Heart left ventricle (tissue), 16 donors: ENCODE data around the gene CTTNBP2. TPM values are rescaled to one million over a fixed set of nuclear protein-coding genes. Genes with fewer than 3 reads are reported as not detected.

ENCODE experiments used
- ATAC-seq, 4 donors: fragments of 200-7000 bp; cut with Tn5 transposase; one replicate each; pipeline ENCODE4 v1.9.1; 2020 to 2022; ENCODE audit warnings: moderate library complexity in 4 of 4, mild to moderate bottlenecking in 3 of 4, moderate number of reproducible peaks in 1 of 4
- DNase-seq, 5 donors: peaks; one replicate each; pipeline ENCODE4 v3.0.0-alpha.2; 2020
- H3K27ac ChIP-seq, 12 donors: fragments of 200-600 bp; sonication (generic) in 4 of 12; one replicate each; pipeline versions ENCODE4 v1.5.0 to v1.8.0; 2016 to 2022; ENCODE audit warnings: mild to moderate bottlenecking in 2 of 12
- H3K27me3 ChIP-seq, 9 donors: fragments of 200-600 bp; sonication (generic) in 2 of 9; one replicate each; pipeline versions ENCODE4 v1.5.1 to v1.8.0; 2016 to 2022; ENCODE audit warnings: mild to moderate bottlenecking in 3 of 9
- H3K36me3 ChIP-seq, 9 donors: fragments of 200-600 bp; sonication (generic) in 2 of 9; one replicate each; pipeline versions ENCODE4 v1.5.0 to v1.8.0; 2018 to 2022; ENCODE audit warnings: mild to moderate bottlenecking in 2 of 9
- H3K4me1 ChIP-seq, 12 donors: fragments of 200-600 bp; sonication (generic) in 4 of 12; one replicate each; pipeline versions ENCODE4 v1.5.0 to v1.8.0; 2016 to 2022; ENCODE audit warnings: mild to moderate bottlenecking in 3 of 12
- H3K4me3 ChIP-seq, 12 donors: fragments of 200-600 bp; sonication (generic) in 4 of 12; one replicate each; pipeline versions ENCODE4 v1.5.0 to v1.8.0; 2017 to 2022; ENCODE audit warnings: mild to moderate bottlenecking in 9 of 12, moderate library complexity in 4 of 12
- H3K9me3 ChIP-seq, 12 donors: fragments of 200-600 bp; sonication (generic) in 4 of 12; one replicate each; pipeline versions ENCODE4 v1.5.0 to v1.8.0; 2016 to 2022; ENCODE audit warnings: mild to moderate bottlenecking in 1 of 12
- POLR2A ChIP-seq, 2 donors: fragments of 450-650 bp; IDR thresholded peaks; one replicate each; pipeline ENCODE4 v1.6.1; 2017; ENCODE audit warnings: antibody characterized with exemption in 2 of 2, mild to moderate bottlenecking in 2 of 2, moderate library complexity in 2 of 2
- WGBS, 4 donors: extraction: QIAGEN DNeasy Blood & Tissue Kit in 2 of 4; methylation state at CpG; one replicate each; pipeline versions ENCODE4 v1.1.5 to v1.1.7; 2013 to 2018; 5-methylcytosine and 5-hydroxymethylcytosine counted together
- intact Hi-C, 10 donors: fragments of 100-400 bp; cut with DNase I; formaldehyde crosslinking; loops; one replicate each; pipeline versions ENCODE4 v1.11.1 to v1.14.2; 2022
- polyA plus RNA-seq, 2 donors: library from polyadenylated mRNA; stranded (reverse); fragments of 200-250 nt; gene quantifications; one replicate each; pipeline ENCODE4 v1.2.3, GENCODE V29; 2013
- total RNA-seq, 9 donors: library from RNA; depleted of rRNA in 2 of 9; stranded (reverse); fragments of >200 nt in 2 of 9; fragmentation: NEBNext Ultra II Directional in 3 of 9; extraction: Animal tissue kit (Norgen Biotek cat#: 25700) in 3 of 9; gene quantifications; one replicate each; pipeline versions ENCODE4 v1.1.0 to v1.2.4, GENCODE V29; 2016 to 2023
- TF ChIP-seq, protein P1 (sequence below), 12 donors: fragments of 200-600 bp; sonication (generic) in 4 of 12; IDR thresholded peaks; one replicate each; pipeline versions ENCODE4 v1.5.0 to v1.8.0; 2018 to 2022; ENCODE audit warnings: antibody characterized with exemption in 12 of 12, mild to moderate bottlenecking in 5 of 12
- donor health status: ischemic (EF 13 %, LVEDD 7.1; RV severe dilation, severe dysfunction).
- donor health status: healthy with polysubstance abuse.
- donor health status: DM: no; HTN: yes; CAD: no.
- donor health status: DM: no; HTN: no; CAD: no.
- donor health status: ischemic (EF 25% LVEDD 6.9; RV normal size, moderate dysfunction).
- donor health status: ischemic (EF 25% LVEDD 5.7; RV mildly dilated, moderate dysfunction).
- donor health status: healthy.
- donor health status: DM: yes; HTN: yes; CAD: no.
- donor health status: ischemic (EF 35%, LVEDD 5.7; RV mildly dilated, moderate dysfunction).
- donor health status: nonischemic (EF 11% LVEDD 7.7; RV severe dilation, severe dysfunction).
- donor health status: DM: yes; HTN: yes; CAD: no.
- donor health status: PGD.
- donor health status: ischemic (EF 29% LVEDD 5.4; RV normal size, mild dysfunction).
- donor health status: nonischemic (EF 23%, LVEDD 6.1; RV moderate dilation, normal function).

CTTNBP2 gene
- total and polyA plus RNA-seq, 11 donors: 0.31 to 3.9 (median 0.76) TPM

GRCh38 chr7:117841611-117842010 lies 31.6 kb downstream of the CTTNBP2 start:
- DNase-seq (no peak), ATAC-seq (no peak)
- Histone ChIP-seq H3K27ac (no peak overlapping the region), H3K4me1 (no peaks in the 10 kb centered on the region), H3K27me3 (no peaks in the 10 kb centered on the region), H3K4me3 (no peak overlapping the region), H3K9me3 (peaks cover 0 to 9% (median 0%) of the 10 kb centered on the region in 12 donors), H3K36me3 (no peaks in the 10 kb centered on the region)
- WGBS, 4 donors: 84 to 96% (median 93%) methylated on average over 2 of the region's 2 CpGs
- intact Hi-C loops: no loop called here
- TF ChIP-seq POLR2A (IDR thresholded peaks at IDR 0.05): no peak
- TF ChIP-seq, protein P1, sequence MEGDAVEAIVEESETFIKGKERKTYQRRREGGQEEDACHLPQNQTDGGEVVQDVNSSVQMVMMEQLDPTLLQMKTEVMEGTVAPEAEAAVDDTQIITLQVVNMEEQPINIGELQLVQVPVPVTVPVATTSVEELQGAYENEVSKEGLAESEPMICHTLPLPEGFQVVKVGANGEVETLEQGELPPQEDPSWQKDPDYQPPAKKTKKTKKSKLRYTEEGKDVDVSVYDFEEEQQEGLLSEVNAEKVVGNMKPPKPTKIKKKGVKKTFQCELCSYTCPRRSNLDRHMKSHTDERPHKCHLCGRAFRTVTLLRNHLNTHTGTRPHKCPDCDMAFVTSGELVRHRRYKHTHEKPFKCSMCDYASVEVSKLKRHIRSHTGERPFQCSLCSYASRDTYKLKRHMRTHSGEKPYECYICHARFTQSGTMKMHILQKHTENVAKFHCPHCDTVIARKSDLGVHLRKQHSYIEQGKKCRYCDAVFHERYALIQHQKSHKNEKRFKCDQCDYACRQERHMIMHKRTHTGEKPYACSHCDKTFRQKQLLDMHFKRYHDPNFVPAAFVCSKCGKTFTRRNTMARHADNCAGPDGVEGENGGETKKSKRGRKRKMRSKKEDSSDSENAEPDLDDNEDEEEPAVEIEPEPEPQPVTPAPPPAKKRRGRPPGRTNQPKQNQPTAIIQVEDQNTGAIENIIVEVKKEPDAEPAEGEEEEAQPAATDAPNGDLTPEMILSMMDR (IDR thresholded peaks at IDR 0.05): no peak

- no peak overlapping the region for H3K4me3 ChIP-seq
- ATAC-seq (no peak), DNase-seq (no peak)
- TF ChIP-seq, protein P1 (IDR thresholded peaks at IDR 0.05): no peak
- no peak for TF ChIP-seq POLR2A (IDR thresholded peaks at IDR 0.05)
- intact Hi-C loops: no loop called here
- H3K36me3 ChIP-seq: no peaks in the 10 kb centered on the region
- H3K4me1 ChIP-seq: no peaks in the 10 kb centered on the region
- H3K27ac ChIP-seq: no peak overlapping the region
- H3K9me3 ChIP-seq: peaks cover 0 to 9% (median 0%) of the 10 kb centered on the region in 12 donors
- no peaks in the 10 kb centered on the region for H3K27me3 ChIP-seq
These were observed 32.2 kb downstream of the CTTNBP2 start for GRCh38 chr7:117841011-117841410.

DNA sequence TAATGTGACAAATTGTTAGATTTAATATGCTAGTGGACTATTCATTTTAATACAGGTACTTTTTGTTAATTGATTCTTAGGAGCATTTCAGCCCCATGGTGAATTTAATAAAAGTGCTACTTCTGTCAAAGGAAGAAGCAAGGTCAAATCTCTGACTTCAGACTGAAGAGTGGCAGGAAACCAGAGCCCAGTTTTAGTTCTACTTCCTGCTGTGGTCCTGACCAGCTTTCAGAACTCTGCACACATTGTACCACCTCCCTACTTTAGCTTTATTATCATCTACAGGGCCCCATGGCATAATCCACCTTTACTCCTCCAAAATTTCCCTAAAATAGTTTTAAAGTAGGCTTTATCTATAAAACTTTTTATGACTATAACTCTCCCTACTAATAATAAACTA lies 33.7 kb downstream of the CTTNBP2 start:
- H3K36me3 ChIP-seq: no peaks in the 10 kb centered on the region
- TF ChIP-seq POLR2A (IDR thresholded peaks at IDR 0.05): no peak
- TF ChIP-seq, protein P1 (IDR thresholded peaks at IDR 0.05): no peak
- DNase-seq: no peak
- H3K27me3 ChIP-seq: no peaks in the 10 kb centered on the region
- intact Hi-C loops: no loop called here
- H3K4me3 ChIP-seq: no peak overlapping the region
- H3K9me3 ChIP-seq: peaks cover 0 to 9% (median 0%) of the 10 kb centered on the region in 12 donors
- H3K27ac ChIP-seq: no peak overlapping the region
- ATAC-seq: no peak
- no peaks in the 10 kb centered on the region for H3K4me1 ChIP-seq

DNA sequence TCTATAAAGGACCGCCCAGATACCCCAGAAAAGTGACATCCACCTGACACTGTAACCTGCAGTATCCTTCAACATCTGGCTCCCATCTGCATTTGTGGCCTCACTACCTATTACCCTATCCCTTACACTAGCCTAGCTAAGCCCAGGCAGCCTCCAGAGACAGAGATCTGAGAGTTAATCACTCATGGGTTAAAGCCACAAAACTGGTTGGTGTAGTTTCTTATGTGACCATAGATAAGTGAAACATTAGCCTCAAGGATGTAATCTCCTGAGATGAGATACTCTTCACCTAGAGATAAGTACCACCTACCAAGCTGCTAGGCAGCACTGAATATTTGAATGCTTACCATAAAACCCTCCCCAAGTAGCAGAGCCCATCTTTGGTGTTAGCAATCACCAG lies 35.4 kb downstream of the CTTNBP2 start:
- intact Hi-C loops: no loop called here
- no peak for ATAC-seq
- 91 to 100% (median 99%) methylated on average over 1 of the region's 1 CpG for WGBS, 4 donors

More for the DNA sequence above, 35.4 kb downstream of the CTTNBP2 start:
- no peaks in the 10 kb centered on the region for H3K36me3 ChIP-seq
- H3K4me1 ChIP-seq: no peaks in the 10 kb centered on the region
- no peak overlapping the region for H3K4me3 ChIP-seq
- TF ChIP-seq, protein P1 (IDR thresholded peaks at IDR 0.05): no peak
- no peak for TF ChIP-seq POLR2A (IDR thresholded peaks at IDR 0.05)
- H3K9me3 ChIP-seq: no peaks in the 10 kb centered on the region
- no peaks in the 10 kb centered on the region for H3K27me3 ChIP-seq
- no peak for DNase-seq
- H3K27ac ChIP-seq: no peak overlapping the region
